Measurements from ENCODE around the gene TMEM234.

Gene TMEM234

GRCh38 chr1:32208891-32209328 is 13.2 kb downstream of the TMEM234 start, which contains the start of gene DCDC2B:
TSS of gene DCDC2B (plus strand) at chr1:32209089. CDS start at chr1:32209094, 5 bp downstream.
- Histone ChIP-seq H3K36me3 (ENCODE audit: control insufficient read depth, insufficient read depth, low read length) (peaks cover 11% of the 10 kb centered on the region; the same call in 1 of the 2 replicates), H3K9me3 (ENCODE audit: control insufficient read depth, insufficient read depth, low read depth, low read length) (no peaks in the 10 kb centered on the region), H3K4me3 (ENCODE audit: low read depth, low read length) (no peak within 1 kb of the TSS), H3K27ac (ENCODE audit: low read depth, low read length) (no peak within 1 kb of the TSS), H3K4me1 (ENCODE audit: control insufficient read depth, insufficient read depth, low read length) (peaks cover 8% of the 10 kb centered on the region), H3K27me3 (ENCODE audit: control insufficient read depth, insufficient read depth, low read length) (peaks cover 8% of the 10 kb centered on the region; the same call in 1 of the 2 replicates), H3K9ac (ENCODE audit: low read length) (no peak within 1 kb of the TSS)

GRCh38 chr1:32208469-32208868 is 13.7 kb downstream of the TMEM234 start:
- Histone ChIP-seq H3K4me1 (ENCODE audit: control insufficient read depth, insufficient read depth, low read length) (peaks cover 8% of the 10 kb centered on the region), H3K4me3 (ENCODE audit: low read depth, low read length) (no peak overlapping the region), H3K9ac (ENCODE audit: low read length) (no peak overlapping the region), H3K27ac (ENCODE audit: low read depth, low read length) (no peak overlapping the region), H3K36me3 (ENCODE audit: control insufficient read depth, insufficient read depth, low read length) (peaks cover 11% of the 10 kb centered on the region; the same call in 1 of the 2 replicates), H3K9me3 (ENCODE audit: control insufficient read depth, insufficient read depth, low read depth, low read length) (no peaks in the 10 kb centered on the region), H3K27me3 (ENCODE audit: control insufficient read depth, insufficient read depth, low read length) (peaks cover 8% of the 10 kb centered on the region; the same call in 1 of the 2 replicates)

DNA sequence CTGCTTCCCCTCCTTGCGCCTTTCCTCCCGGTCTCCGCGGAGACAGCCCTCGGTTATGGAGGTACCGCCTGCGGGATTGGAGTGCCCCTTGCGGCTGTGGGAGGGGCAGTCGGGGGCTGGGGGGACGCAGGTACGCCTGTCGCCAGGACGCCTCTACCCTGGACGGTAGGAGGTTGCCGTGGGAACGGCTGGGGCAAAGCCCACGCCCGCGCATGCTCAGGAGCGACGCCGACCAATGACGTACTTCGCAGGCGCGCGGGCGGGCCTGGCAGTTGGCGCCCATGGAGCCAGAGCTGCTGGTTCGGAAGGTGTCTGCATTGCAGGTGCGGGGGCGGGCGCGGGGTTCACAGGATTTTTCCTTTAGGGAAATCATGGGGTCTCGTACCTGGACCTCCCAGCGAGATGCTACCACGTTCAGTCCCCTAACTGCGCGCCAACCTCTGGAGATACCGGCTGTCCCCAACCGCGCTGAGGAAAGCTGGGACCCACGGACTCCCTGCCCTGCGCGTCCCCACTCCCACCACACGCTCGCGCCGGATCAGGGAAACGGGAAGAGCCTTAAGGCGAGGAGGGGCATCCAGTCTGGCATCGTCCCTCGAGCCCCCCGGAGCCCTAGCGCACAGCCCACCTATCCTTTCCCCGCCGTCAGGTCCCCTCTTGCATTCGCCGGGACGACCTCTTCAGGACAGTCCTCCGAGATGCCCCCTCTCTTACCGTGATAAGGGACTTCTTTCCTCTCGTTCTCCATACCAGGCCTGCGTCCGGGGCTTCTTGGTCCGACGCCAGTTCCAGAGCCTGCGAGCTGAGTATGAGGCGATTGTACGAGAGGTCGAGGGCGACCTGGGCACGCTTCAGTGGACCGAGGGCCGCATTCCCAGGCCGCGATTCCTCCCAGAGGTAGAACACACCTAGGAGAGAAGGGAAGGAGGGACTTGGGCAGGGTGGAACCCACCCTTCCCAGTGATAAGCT is 16.5 kb downstream of the TMEM234 start, which contains the start of gene IQCC:
TSS of gene IQCC (plus strand) at position 271 of the 970 bp plus-strand sequence. CDS start at position 282, 11 bp downstream.
- Histone ChIP-seq H3K4me1 (ENCODE audit: control insufficient read depth, insufficient read depth, low read length) (peaks cover 16% of the 10 kb centered on the region), H3K9me3 (ENCODE audit: control insufficient read depth, insufficient read depth, low read depth, low read length) (no peaks in the 10 kb centered on the region), H3K36me3 (ENCODE audit: control insufficient read depth, insufficient read depth, low read length) (peaks cover 11% of the 10 kb centered on the region; the same call in 1 of the 2 replicates), H3K9ac (ENCODE audit: low read length) (peak within 1 kb of the TSS; percentile 84), H3K27ac (ENCODE audit: low read depth, low read length) (no peak within 1 kb of the TSS; the same call in 1 of the 2 replicates), H3K27me3 (ENCODE audit: control insufficient read depth, insufficient read depth, low read length) (peaks cover 8% of the 10 kb centered on the region; the same call in 1 of the 2 replicates), H3K4me3 (ENCODE audit: low read depth, low read length) (peak within 1 kb of the TSS; percentile 89)

GRCh38 chr1:32204943-32205361 is 17.2 kb downstream of the TMEM234 start:
- Histone ChIP-seq H3K27me3 (ENCODE audit: control insufficient read depth, insufficient read depth, low read length) (peaks cover 8% of the 10 kb centered on the region; the same call in 1 of the 2 replicates), H3K9me3 (ENCODE audit: control insufficient read depth, insufficient read depth, low read depth, low read length) (no peaks in the 10 kb centered on the region), H3K9ac (ENCODE audit: low read length) (peak overlapping the region; percentile 61), H3K4me3 (ENCODE audit: low read depth, low read length) (peak overlapping the region; percentile 89), H3K36me3 (ENCODE audit: control insufficient read depth, insufficient read depth, low read length) (peaks cover 11% of the 10 kb centered on the region; the same call in 1 of the 2 replicates), H3K27ac (ENCODE audit: low read depth, low read length) (no peak overlapping the region), H3K4me1 (ENCODE audit: control insufficient read depth, insufficient read depth, low read length) (peaks cover 17% of the 10 kb centered on the region)

DNA sequence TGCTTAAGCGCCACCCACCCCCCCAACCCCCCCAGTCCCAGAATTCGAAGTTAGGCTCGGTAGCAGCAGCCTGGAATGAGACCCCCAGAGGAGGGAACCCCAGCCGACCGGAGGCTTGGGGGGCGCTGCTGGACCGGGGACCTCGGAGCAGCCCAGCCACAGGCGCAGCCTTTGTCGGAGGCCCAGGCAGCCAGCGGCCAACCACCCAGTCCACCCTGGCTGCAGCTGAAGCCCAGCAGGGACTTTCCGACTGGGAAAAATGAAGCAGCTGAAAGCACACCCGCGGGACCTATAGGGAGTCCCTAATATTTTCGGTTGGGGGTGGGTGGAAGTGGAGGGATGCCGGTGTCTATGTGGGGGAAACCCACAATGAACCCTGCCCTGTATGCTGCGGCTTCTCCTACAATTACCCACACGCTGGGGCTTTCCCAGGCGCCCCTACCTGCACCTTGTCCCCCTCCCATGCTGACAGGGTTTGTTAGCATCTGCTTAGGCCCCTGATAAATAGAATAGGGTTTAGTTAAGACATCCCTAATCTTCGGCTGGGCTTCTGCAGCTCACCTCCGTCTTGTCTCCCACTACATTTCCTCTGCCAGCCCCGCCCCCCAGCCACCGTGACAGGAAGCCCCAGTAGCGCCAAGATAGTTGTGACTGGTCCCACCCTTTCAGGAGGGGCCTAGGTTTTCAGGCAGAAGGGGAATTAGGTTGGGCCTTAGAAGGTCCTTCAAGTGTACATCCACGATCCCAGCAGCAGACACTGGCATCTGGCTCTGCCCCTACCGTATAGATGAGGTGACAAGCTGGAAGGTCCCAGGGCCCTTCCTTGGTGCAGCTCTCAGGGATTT is 20.9 kb downstream of the TMEM234 start:
- peaks cover 27% of the 10 kb centered on the region for H3K4me1 ChIP-seq (ENCODE audit: control insufficient read depth, insufficient read depth, low read length)
- peaks cover 24% of the 10 kb centered on the region for H3K36me3 ChIP-seq (ENCODE audit: control insufficient read depth, insufficient read depth, low read length)
- H3K27me3 ChIP-seq (ENCODE audit: control insufficient read depth, insufficient read depth, low read length): peaks cover 8% of the 10 kb centered on the region; the same call in 1 of the 2 replicates
- peak overlapping the region; percentile 66 for H3K4me3 ChIP-seq (ENCODE audit: low read depth, low read length)
- H3K27ac ChIP-seq (ENCODE audit: low read depth, low read length): no peak overlapping the region
- H3K9ac ChIP-seq (ENCODE audit: low read length): peak overlapping the region; percentile 32
- H3K9me3 ChIP-seq (ENCODE audit: control insufficient read depth, insufficient read depth, low read depth, low read length): no peaks in the 10 kb centered on the region

GRCh38 chr1:32200226-32201010 is 21.7 kb downstream of the TMEM234 start, which contains the start of gene CCDC28B:
TSS of gene CCDC28B (plus strand) at chr1:32200595. CDS start at chr1:32201936, 1,341 bp downstream.
- peaks cover 32% of the 10 kb centered on the region for H3K36me3 ChIP-seq (ENCODE audit: control insufficient read depth, insufficient read depth, low read length)

DNA sequence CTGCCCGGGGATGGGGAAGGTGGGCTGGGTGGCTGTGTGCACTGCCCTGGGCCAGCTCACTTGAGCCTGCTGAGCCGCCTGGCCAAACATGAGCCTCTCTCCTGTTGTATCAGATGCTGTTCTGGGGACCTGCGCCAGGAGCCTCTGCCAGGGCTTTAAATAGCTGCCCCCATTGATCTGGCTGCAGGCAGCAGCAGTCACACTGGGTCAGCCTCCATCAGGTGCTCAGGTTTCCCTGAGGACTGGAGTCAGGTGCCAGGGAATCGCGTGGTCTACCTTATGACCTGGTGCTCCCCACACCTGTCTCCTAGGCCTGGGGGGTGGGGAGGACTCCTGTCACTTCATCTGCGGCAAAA is 22.5 kb downstream of the TMEM234 start:
- Histone ChIP-seq H3K4me1 (ENCODE audit: control insufficient read depth, insufficient read depth, low read length) (peaks cover 21% of the 10 kb centered on the region), H3K9me3 (ENCODE audit: control insufficient read depth, insufficient read depth, low read depth, low read length) (no peaks in the 10 kb centered on the region), H3K4me3 (ENCODE audit: low read depth, low read length) (peak overlapping the region; percentile 66), H3K27ac (ENCODE audit: low read depth, low read length) (no peak overlapping the region), H3K36me3 (ENCODE audit: control insufficient read depth, insufficient read depth, low read length) (peaks cover 39% of the 10 kb centered on the region), H3K27me3 (ENCODE audit: control insufficient read depth, insufficient read depth, low read length) (peaks cover 7% of the 10 kb centered on the region; the same call in 1 of the 2 replicates), H3K9ac (ENCODE audit: low read length) (no peak overlapping the region)

More at GRCh38 chr1:32200226-32201010, 21.7 kb downstream of the TMEM234 start, which contains the start of gene CCDC28B:
- Histone ChIP-seq H3K4me3 (ENCODE audit: low read depth, low read length) (peak within 1 kb of the TSS; percentile 66), H3K27me3 (ENCODE audit: control insufficient read depth, insufficient read depth, low read length) (peaks cover 8% of the 10 kb centered on the region; the same call in 1 of the 2 replicates), H3K27ac (ENCODE audit: low read depth, low read length) (no peak within 1 kb of the TSS), H3K4me1 (ENCODE audit: control insufficient read depth, insufficient read depth, low read length) (peaks cover 25% of the 10 kb centered on the region), H3K9ac (ENCODE audit: low read length) (peak within 1 kb of the TSS; percentile 40), H3K9me3 (ENCODE audit: control insufficient read depth, insufficient read depth, low read depth, low read length) (no peaks in the 10 kb centered on the region)

GRCh38 chr1:32199043-32199716 is 23.0 kb downstream of the TMEM234 start:
- Histone ChIP-seq H3K27me3 (ENCODE audit: control insufficient read depth, insufficient read depth, low read length) (peaks cover 1% of the 10 kb centered on the region; the same call in 1 of the 2 replicates), H3K9me3 (ENCODE audit: control insufficient read depth, insufficient read depth, low read depth, low read length) (no peaks in the 10 kb centered on the region), H3K9ac (ENCODE audit: low read length) (no peak overlapping the region), H3K4me3 (ENCODE audit: low read depth, low read length) (peak overlapping the region; percentile 66; the same call in 1 of the 2 replicates), H3K27ac (ENCODE audit: low read depth, low read length) (no peak overlapping the region), H3K36me3 (ENCODE audit: control insufficient read depth, insufficient read depth, low read length) (peaks cover 44% of the 10 kb centered on the region), H3K4me1 (ENCODE audit: control insufficient read depth, insufficient read depth, low read length) (peaks cover 21% of the 10 kb centered on the region)

DNA sequence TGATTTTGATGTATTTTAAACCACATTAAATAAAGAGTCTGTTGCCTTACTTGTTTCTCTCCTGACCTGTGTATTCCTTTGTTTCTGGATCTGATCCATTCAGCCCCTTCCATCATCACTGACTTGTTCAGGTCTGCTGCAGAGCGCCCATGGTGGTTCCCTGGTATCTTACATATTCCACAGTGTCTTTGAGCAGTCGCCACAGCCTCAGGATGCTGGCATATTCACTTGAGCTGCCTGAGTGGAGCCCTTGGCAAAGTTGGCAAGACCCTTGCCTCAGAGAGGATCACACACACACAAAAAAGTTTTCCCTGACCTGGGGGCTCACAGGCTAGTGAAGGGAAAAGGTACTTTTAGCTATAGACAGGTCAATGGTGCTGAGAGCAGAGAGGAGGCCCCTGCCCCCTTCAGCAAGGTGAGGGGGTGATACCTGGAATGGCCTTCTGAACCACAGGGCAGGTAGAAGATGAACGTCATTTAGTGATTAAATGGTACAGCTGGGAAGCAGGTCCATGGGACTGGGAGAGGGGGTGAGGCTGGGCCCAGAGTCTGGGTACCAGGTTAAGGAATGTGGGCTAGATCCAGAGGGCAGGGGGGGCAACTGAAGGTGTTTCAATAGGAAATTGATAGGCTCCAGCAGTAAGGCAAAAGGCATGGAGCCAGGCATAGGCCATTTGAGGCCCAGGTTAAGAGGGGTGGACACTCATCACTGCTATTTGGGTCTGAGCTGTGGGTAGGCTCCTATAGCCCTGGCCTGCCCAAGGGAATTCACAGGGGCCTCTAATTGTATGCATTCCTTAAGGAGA is 23.7 kb downstream of the TMEM234 start:
- H3K4me1 ChIP-seq (ENCODE audit: control insufficient read depth, insufficient read depth, low read length): peaks cover 21% of the 10 kb centered on the region
- no peak overlapping the region for H3K9ac ChIP-seq (ENCODE audit: low read length)
- no peaks in the 10 kb centered on the region for H3K27me3 ChIP-seq (ENCODE audit: control insufficient read depth, insufficient read depth, low read length)
- H3K27ac ChIP-seq (ENCODE audit: low read depth, low read length): no peak overlapping the region
- peaks cover 52% of the 10 kb centered on the region for H3K36me3 ChIP-seq (ENCODE audit: control insufficient read depth, insufficient read depth, low read length)
- no peak overlapping the region for H3K4me3 ChIP-seq (ENCODE audit: low read depth, low read length)
- H3K9me3 ChIP-seq (ENCODE audit: control insufficient read depth, insufficient read depth, low read depth, low read length): no peaks in the 10 kb centered on the region

Data from HUES6 (cell line).